IPS-15b (cell line): ENCODE measurements around the gene TDRD5.

Source experiments
- H3K27me3 ChIP-seq: one replicate; pipeline ENCODE4 v1.6.1; 2013; ENCODE audit warnings: low read length; ENCODE audit not compliant: control insufficient read depth, insufficient read depth
- H3K36me3 ChIP-seq: one replicate; pipeline ENCODE4 v1.6.1; 2013; ENCODE audit warnings: low read length; ENCODE audit not compliant: control insufficient read depth, insufficient read depth
- H3K4me1 ChIP-seq: one replicate; pipeline ENCODE4 v1.6.1; 2013; ENCODE audit warnings: mild to moderate bottlenecking, low read length; ENCODE audit not compliant: control insufficient read depth, insufficient read depth
- H3K4me3 ChIP-seq: one replicate; pipeline ENCODE4 v1.5.1; 2013; ENCODE audit warnings: low read depth, low read length
- H3K9ac ChIP-seq: one replicate; pipeline ENCODE4 v1.6.1; 2013; ENCODE audit warnings: low read depth, mild to moderate bottlenecking, low read length
- H3K9me3 ChIP-seq: one replicate; pipeline ENCODE4 v1.6.1; 2013; ENCODE audit warnings: mild to moderate bottlenecking, low read length; ENCODE audit not compliant: control insufficient read depth, insufficient read depth

Gene TDRD5

DNA sequence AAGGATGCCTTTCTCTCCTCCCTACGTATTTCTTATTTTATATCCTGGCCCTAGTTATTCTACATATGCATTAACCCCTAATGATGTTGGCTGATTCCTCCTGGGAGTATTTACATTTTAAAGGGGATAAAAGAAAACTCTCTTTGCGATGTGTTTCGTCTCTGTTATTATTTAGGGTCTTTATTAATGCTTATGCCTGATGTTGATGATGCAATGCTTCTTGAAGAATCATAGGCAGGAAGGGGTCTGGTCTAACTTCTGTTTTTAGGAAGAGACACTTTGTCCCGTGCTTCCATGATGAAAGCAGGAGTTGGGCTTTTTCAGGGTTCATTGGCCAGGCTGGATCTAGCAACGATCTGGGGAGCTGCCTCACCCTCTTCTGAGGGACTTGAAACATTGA, 15.1 kb upstream of the TDRD5 start:
- H3K36me3 ChIP-seq: no peaks in the 10 kb centered on the region
- H3K4me3 ChIP-seq: no peak overlapping the region

GRCh38 chr1:179583771-179584320, 7.8 kb upstream of the TDRD5 start:
- Histone ChIP-seq H3K27me3 (peaks cover 40% of the 10 kb centered on the region), H3K36me3 (no peaks in the 10 kb centered on the region), H3K4me3 (no peak overlapping the region), H3K4me1 (peaks cover 10% of the 10 kb centered on the region), H3K9me3 (no peaks in the 10 kb centered on the region), H3K9ac (no peak overlapping the region)

More for the DNA sequence above, 15.1 kb upstream of the TDRD5 start:
- Histone ChIP-seq H3K4me1 (no peaks in the 10 kb centered on the region), H3K9me3 (no peaks in the 10 kb centered on the region), H3K9ac (no peak overlapping the region), H3K27me3 (peaks cover 53% of the 10 kb centered on the region)

- H3K9ac ChIP-seq: no peak overlapping the region
- peaks cover 10% of the 10 kb centered on the region for H3K4me1 ChIP-seq
- H3K27me3 ChIP-seq: peaks cover 55% of the 10 kb centered on the region
- H3K4me3 ChIP-seq: peak overlapping the region; percentile 30
- no peaks in the 10 kb centered on the region for H3K9me3 ChIP-seq
- H3K36me3 ChIP-seq: no peaks in the 10 kb centered on the region
Measured at GRCh38 chr1:179586107-179586823, 5.4 kb upstream of the TDRD5 start.

GRCh38 chr1:179587336-179587735, 4.3 kb upstream of the TDRD5 start:
- Histone ChIP-seq H3K4me3 (no peak overlapping the region), H3K9ac (no peak overlapping the region), H3K36me3 (no peaks in the 10 kb centered on the region), H3K4me1 (peaks cover 10% of the 10 kb centered on the region), H3K9me3 (no peaks in the 10 kb centered on the region), H3K27me3 (peaks cover 60% of the 10 kb centered on the region)

DNA sequence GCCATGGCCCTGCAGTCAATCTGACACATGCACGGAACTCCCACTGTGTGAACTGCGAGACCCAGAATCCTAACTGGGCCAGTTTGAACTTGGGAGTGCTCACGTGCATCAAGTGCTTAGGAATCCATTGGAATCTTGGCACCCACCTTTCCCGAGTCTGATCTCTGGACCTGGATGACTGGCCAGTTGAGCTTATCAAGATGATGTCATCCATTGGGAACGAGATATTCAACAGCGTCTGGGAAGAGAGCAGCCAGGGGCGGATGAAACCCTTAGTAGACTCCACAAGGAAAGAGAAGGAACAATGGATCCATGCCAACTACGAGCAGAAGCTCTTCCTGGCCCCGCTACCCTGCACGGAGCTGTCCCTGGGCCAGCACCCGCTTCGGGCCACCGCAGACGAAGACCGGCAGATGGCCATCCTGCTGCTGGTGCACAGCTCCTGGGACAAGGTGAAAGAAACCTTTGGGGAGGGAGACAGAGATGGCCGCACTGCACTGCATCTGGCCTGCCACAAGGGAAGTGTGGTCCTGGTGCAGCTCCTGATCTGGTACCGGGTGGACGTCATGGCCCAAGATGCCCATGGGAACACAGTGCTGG, 3.1 kb upstream of the TDRD5 start:
- Histone ChIP-seq H3K36me3 (no peaks in the 10 kb centered on the region), H3K9me3 (no peaks in the 10 kb centered on the region), H3K27me3 (peaks cover 68% of the 10 kb centered on the region), H3K4me1 (peaks cover 10% of the 10 kb centered on the region), H3K9ac (no peak overlapping the region), H3K4me3 (no peak overlapping the region)

DNA sequence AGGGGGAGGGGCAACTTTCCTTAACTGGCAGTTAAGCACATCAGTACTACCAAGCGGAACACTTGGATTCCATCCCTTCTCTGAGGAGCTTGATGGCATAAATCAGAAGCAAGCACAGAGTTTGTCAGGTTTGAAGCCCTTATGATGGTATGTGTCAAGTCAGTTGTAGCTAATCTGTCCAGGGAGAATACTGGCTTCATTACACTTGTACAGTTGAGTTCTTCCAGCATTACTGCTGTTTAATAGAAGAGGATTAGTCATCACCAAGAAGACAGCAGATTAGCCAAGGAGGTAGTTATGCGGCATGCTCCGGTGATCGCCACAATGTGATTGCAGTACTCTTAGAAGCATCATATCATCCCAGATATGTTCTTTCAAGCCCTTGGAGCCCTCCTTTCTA, 2.1 kb upstream of the TDRD5 start:
- Histone ChIP-seq H3K9me3 (no peaks in the 10 kb centered on the region), H3K27me3 (peaks cover 78% of the 10 kb centered on the region), H3K9ac (no peak overlapping the region), H3K4me1 (peaks cover 10% of the 10 kb centered on the region), H3K36me3 (no peaks in the 10 kb centered on the region), H3K4me3 (no peak overlapping the region)

- Histone ChIP-seq H3K36me3 (no peaks in the 10 kb centered on the region), H3K27me3 (peaks cover 70% of the 10 kb centered on the region), H3K9me3 (no peaks in the 10 kb centered on the region), H3K4me3 (no peak overlapping the region), H3K4me1 (peaks cover 6% of the 10 kb centered on the region), H3K9ac (no peak overlapping the region)
Measured at GRCh38 chr1:179590671-179591070, 961 bp upstream of the TDRD5 start.

DNA sequence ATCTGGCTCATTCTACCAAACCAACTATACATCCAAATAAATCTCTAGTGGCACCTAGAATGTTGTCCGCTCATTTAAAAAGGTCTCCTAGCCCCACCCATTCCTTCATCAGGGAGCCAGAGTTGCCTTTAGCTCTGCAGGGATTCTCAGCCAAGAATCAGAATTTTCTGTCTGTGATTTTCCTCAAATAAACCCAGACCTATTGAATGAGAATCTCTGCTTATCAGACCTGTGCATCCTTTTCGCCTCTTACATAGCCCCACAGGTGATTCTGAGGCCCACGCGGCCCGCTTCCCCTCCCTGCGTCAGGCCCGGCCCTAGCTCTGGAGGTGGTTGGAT, 410 bp upstream of the TDRD5 start:
- H3K4me1 ChIP-seq: peaks cover 4% of the 10 kb centered on the region
- H3K27me3 ChIP-seq: peaks cover 67% of the 10 kb centered on the region
- H3K9me3 ChIP-seq: no peaks in the 10 kb centered on the region
- no peak overlapping the region for H3K4me3 ChIP-seq
- no peak overlapping the region for H3K9ac ChIP-seq
- no peaks in the 10 kb centered on the region for H3K36me3 ChIP-seq

- no peak overlapping the region for H3K9ac ChIP-seq
- H3K36me3 ChIP-seq: no peaks in the 10 kb centered on the region
- H3K27me3 ChIP-seq: peaks cover 10% of the 10 kb centered on the region
- no peaks in the 10 kb centered on the region for H3K4me1 ChIP-seq
- H3K9me3 ChIP-seq: no peaks in the 10 kb centered on the region
- H3K4me3 ChIP-seq: no peak overlapping the region
Measured at GRCh38 chr1:179598631-179599030, 7.0 kb downstream of the TDRD5 start.

DNA sequence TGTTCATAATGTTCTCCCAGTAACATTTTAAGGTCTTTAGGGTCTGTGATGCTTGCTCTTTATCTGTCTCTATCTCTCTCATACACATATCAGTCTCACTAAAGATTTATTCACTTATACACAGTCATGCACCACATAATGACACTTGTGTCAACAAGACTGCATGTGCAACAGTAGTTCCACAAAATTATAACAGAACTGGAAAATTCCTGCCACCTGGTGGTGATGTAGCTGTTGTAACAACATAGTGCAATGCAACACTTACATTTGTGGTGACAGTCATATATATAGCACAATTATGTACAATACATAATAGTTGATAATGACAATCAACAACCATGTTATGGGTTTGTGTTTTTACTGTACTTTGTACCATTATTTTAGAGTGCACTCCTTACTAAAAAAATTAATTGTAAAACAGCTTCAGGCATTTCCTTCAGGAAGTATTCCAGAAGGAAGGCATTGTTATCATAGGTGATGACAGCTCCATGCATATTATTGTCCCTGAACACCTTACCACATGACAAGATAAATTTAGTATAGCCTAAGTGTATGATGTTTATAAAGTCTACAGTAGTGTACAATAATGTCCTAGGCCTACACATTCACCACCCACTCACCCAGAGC, 8.1 kb downstream of the TDRD5 start:
- no peaks in the 10 kb centered on the region for H3K36me3 ChIP-seq
- H3K9ac ChIP-seq: no peak overlapping the region
- no peaks in the 10 kb centered on the region for H3K27me3 ChIP-seq
- H3K4me3 ChIP-seq: no peak overlapping the region
- H3K4me1 ChIP-seq: no peaks in the 10 kb centered on the region
- H3K9me3 ChIP-seq: no peaks in the 10 kb centered on the region

DNA sequence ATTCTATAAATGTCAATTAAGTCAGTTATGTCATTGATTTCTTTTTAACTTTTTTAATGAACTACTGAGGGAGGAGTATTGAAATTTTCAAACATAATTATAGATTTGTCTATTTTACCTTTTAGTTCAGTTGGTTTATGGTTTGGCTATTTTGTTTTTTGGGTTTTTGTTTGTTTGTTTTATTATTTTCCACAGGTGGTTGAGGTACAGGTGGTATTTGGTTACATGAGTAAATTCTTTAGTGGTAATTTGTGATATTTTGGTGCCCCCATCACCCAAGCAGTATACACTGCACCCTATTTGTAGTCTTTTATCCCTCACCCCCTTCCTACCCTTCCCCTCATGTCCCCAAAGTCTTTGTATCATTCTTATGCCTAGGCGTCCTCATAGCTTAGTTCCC, 9.5 kb downstream of the TDRD5 start:
- no peaks in the 10 kb centered on the region for H3K27me3 ChIP-seq
- no peaks in the 10 kb centered on the region for H3K9me3 ChIP-seq
- no peaks in the 10 kb centered on the region for H3K4me1 ChIP-seq
- H3K9ac ChIP-seq: no peak overlapping the region
- no peak overlapping the region for H3K4me3 ChIP-seq
- H3K36me3 ChIP-seq: no peaks in the 10 kb centered on the region

- H3K27me3 ChIP-seq: no peaks in the 10 kb centered on the region
- H3K9me3 ChIP-seq: no peaks in the 10 kb centered on the region
- H3K4me3 ChIP-seq: no peak overlapping the region
- no peak overlapping the region for H3K9ac ChIP-seq
- H3K36me3 ChIP-seq: no peaks in the 10 kb centered on the region
- H3K4me1 ChIP-seq: no peaks in the 10 kb centered on the region
Measured at GRCh38 chr1:179612361-179612760, 20.7 kb downstream of the TDRD5 start.
